PFSK-1 (cell line): Measurements from ENCODE around the gene TMEM255B.

ENCODE experiments used
- POLR2AphosphoS5 ChIP-seq: IDR thresholded peaks from 2 replicates; pipeline ENCODE4 v1.6.1; 2012; ENCODE audit warnings: low read depth, mild to moderate bottlenecking, control low read depth, low read length, moderate library complexity
- TAF1 ChIP-seq: IDR thresholded peaks from 2 replicates; pipeline ENCODE4 v1.6.1; 2012; ENCODE audit warnings: low read length, control low read depth, borderline replicate concordance; ENCODE audit not compliant: insufficient read depth

DNA sequence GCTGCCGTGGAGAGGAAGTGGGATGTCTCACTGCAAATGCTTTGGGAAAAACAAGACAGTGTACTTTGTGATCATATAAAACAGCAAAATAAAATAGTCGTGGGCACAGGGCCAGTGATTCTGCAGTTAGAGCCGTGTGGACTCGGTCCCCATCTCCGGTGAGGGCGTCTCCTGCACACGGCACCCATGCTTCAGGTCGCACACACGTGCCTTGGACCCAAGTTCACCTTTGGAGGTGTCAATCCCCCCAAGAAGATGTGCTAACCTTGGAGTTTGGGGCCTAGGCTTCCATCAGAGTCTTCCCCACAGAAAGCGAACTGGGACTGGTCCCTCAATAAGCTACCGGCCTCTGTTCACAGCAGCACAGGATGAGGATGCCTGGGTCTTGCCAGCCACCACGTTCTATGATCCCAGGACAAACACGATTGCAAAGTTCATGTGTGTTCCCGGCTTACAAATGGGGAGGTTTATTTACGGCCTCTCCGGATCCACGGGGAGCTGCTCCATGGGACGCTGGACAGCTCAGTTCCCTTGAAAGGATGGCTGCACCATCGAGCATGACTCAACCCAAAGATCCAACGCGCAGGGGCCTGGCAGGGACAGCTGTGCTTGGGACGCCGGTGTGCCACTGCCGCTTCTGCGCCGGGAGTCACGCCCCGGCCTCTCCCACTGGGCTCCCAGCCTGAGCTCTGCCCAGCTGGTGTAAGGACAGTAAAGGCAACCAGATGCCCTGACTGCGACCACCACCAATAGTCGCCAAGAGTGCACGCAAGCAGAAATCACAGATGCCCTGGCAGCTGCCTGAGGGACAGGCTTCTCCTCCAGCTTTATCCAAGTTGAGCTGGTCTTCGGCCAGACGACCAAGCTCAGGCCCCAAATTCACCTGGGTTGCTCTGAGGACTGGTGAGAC lies 96.2 kb downstream of the TMEM255B start:
- no peak for TF ChIP-seq POLR2AphosphoS5
- TF ChIP-seq TAF1: no peak
